ENCODE measurements around the gene FGGY. TPM values are rescaled to one million over a fixed set of nuclear protein-coding genes. Genes with fewer than 3 reads are reported as not detected.
"Not testable (repeated sequence)": the region's sequence is repeated elsewhere in the genome, so short reads cannot be mapped to it uniquely, and the experiment has no call there.

The FGGY gene
- total RNA-seq, 2 donors from 2014 or later, result 6.7 to 8.5 TPM

GRCh38 chr1:59720326-59721115 lies 423.6 kb downstream of the FGGY start:
- H3K4me3 Mint-ChIP-seq, result peak overlapping the region; percentile 47
- DNase-seq, result no peak
- H3K4me1 Mint-ChIP-seq, result no peaks in the 10 kb centered on the region
- H3K36me3 Mint-ChIP-seq (ENCODE audit: low read depth), result peaks cover 2% of the 10 kb centered on the region
- no peaks in the 10 kb centered on the region for H3K27me3 Mint-ChIP-seq
- no peak for ATAC-seq
- H3K27ac Mint-ChIP-seq, result no peak overlapping the region
- no peaks in the 10 kb centered on the region for H3K9me3 ChIP-seq (ENCODE audit: control insufficient read depth, low read length, poor library complexity, severe bottlenecking)

- Mint-ChIP-seq H3K27ac (no peak overlapping the region), H3K4me3 (no peak overlapping the region), H3K27me3 (no peaks in the 10 kb centered on the region), H3K4me1 (peaks cover 8% of the 10 kb centered on the region), H3K36me3 (ENCODE audit: low read depth) (peaks cover 3% of the 10 kb centered on the region)
- no peak for DNase-seq
- no peaks in the 10 kb centered on the region for H3K9me3 ChIP-seq (ENCODE audit: control insufficient read depth, low read length, poor library complexity, severe bottlenecking)
- ATAC-seq, result no peak
Observed at GRCh38 chr1:59730302-59730701, 433.4 kb downstream of the FGGY start.

- Mint-ChIP-seq H3K27ac (no peak overlapping the region), H3K4me1 (peaks cover 8% of the 10 kb centered on the region), H3K4me3 (no peak overlapping the region), H3K27me3 (no peaks in the 10 kb centered on the region), H3K36me3 (ENCODE audit: low read depth) (peaks cover 4% of the 10 kb centered on the region)
- ATAC-seq, result no peak
- no peaks in the 10 kb centered on the region for H3K9me3 ChIP-seq (ENCODE audit: control insufficient read depth, low read length, poor library complexity, severe bottlenecking)
- no peak for DNase-seq
Observed at GRCh38 chr1:59730759-59731478, 434.0 kb downstream of the FGGY start.

- ATAC-seq, result no peak
- no peak overlapping the region for H3K27ac Mint-ChIP-seq
- H3K9me3 ChIP-seq (ENCODE audit: control insufficient read depth, low read length, poor library complexity, severe bottlenecking), result no peaks in the 10 kb centered on the region
- peaks cover 4% of the 10 kb centered on the region for H3K36me3 Mint-ChIP-seq (ENCODE audit: low read depth)
- peaks cover 8% of the 10 kb centered on the region for H3K4me1 Mint-ChIP-seq
- H3K27me3 Mint-ChIP-seq, result no peaks in the 10 kb centered on the region
- H3K4me3 Mint-ChIP-seq, result no peak overlapping the region
- no peak for DNase-seq
Observed at GRCh38 chr1:59731591-59731990, 434.7 kb downstream of the FGGY start.

- no peaks in the 10 kb centered on the region for H3K9me3 ChIP-seq (ENCODE audit: control insufficient read depth, low read length, poor library complexity, severe bottlenecking)
- DNase-seq (no peak), ATAC-seq (no peak)
- H3K27ac Mint-ChIP-seq, result no peak overlapping the region
- no peaks in the 10 kb centered on the region for H3K27me3 Mint-ChIP-seq
- H3K4me3 Mint-ChIP-seq, result no peak overlapping the region
- peaks cover 4% of the 10 kb centered on the region for H3K36me3 Mint-ChIP-seq (ENCODE audit: low read depth)
- peaks cover 8% of the 10 kb centered on the region for H3K4me1 Mint-ChIP-seq
Observed at GRCh38 chr1:59732214-59732955, 435.5 kb downstream of the FGGY start.

- Mint-ChIP-seq H3K36me3 (ENCODE audit: low read depth) (peaks cover 4% of the 10 kb centered on the region), H3K4me1 (peaks cover 8% of the 10 kb centered on the region), H3K27me3 (no peaks in the 10 kb centered on the region), H3K27ac (no peak overlapping the region), H3K4me3 (no peak overlapping the region)
- DNase-seq (no peak), ATAC-seq (no peak)
- no peaks in the 10 kb centered on the region for H3K9me3 ChIP-seq (ENCODE audit: control insufficient read depth, low read length, poor library complexity, severe bottlenecking)
Observed at GRCh38 chr1:59733443-59734141, 436.7 kb downstream of the FGGY start.

GRCh38 chr1:59735927-59736326 lies 439.0 kb downstream of the FGGY start:
- H3K9me3 ChIP-seq (ENCODE audit: control insufficient read depth, low read length, poor library complexity, severe bottlenecking); H3K4me3 Mint-ChIP-seq; DNase-seq; H3K4me1 Mint-ChIP-seq; H3K36me3 Mint-ChIP-seq (ENCODE audit: low read depth); H3K27me3 Mint-ChIP-seq; ATAC-seq; H3K27ac Mint-ChIP-seq: not testable (repeated sequence)

GRCh38 chr1:59736744-59737143 lies 439.9 kb downstream of the FGGY start:
- Mint-ChIP-seq H3K27ac (no peak overlapping the region), H3K4me1 (peaks cover under 1% of the 10 kb centered on the region), H3K4me3 (no peak overlapping the region), H3K27me3 (no peaks in the 10 kb centered on the region), H3K36me3 (ENCODE audit: low read depth) (peaks cover 4% of the 10 kb centered on the region)
- no peak for ATAC-seq
- H3K9me3 ChIP-seq (ENCODE audit: control insufficient read depth, low read length, poor library complexity, severe bottlenecking), result no peaks in the 10 kb centered on the region
- no peak for DNase-seq

- no peak for ATAC-seq
- no peak overlapping the region for H3K27ac Mint-ChIP-seq
Observed at GRCh38 chr1:59737638-59738037, 440.7 kb downstream of the FGGY start.

GRCh38 chr1:59738152-59738551 lies 441.3 kb downstream of the FGGY start:
- Mint-ChIP-seq H3K27ac (no peak overlapping the region), H3K36me3 (ENCODE audit: low read depth) (peaks cover 9% of the 10 kb centered on the region), H3K27me3 (no peaks in the 10 kb centered on the region), H3K4me3 (no peak overlapping the region), H3K4me1 (no peaks in the 10 kb centered on the region)
- no peaks in the 10 kb centered on the region for H3K9me3 ChIP-seq (ENCODE audit: control insufficient read depth, low read length, poor library complexity, severe bottlenecking)
- no peak for DNase-seq
- ATAC-seq, result no peak

More at GRCh38 chr1:59737638-59738037, 440.7 kb downstream of the FGGY start:
- Mint-ChIP-seq H3K36me3 (ENCODE audit: low read depth) (peaks cover 9% of the 10 kb centered on the region), H3K27me3 (no peaks in the 10 kb centered on the region), H3K4me3 (no peak overlapping the region), H3K4me1 (no peaks in the 10 kb centered on the region)
- no peaks in the 10 kb centered on the region for H3K9me3 ChIP-seq (ENCODE audit: control insufficient read depth, low read length, poor library complexity, severe bottlenecking)
- DNase-seq, result no peak

GRCh38 chr1:59738591-59739015 lies 441.7 kb downstream of the FGGY start:
- H3K4me3 Mint-ChIP-seq, result no peak overlapping the region
- H3K36me3 Mint-ChIP-seq (ENCODE audit: low read depth), result peaks cover 9% of the 10 kb centered on the region

GRCh38 chr1:59739111-59739510 lies 442.2 kb downstream of the FGGY start:
- H3K36me3 Mint-ChIP-seq (ENCODE audit: low read depth), result peaks cover 9% of the 10 kb centered on the region
- no peak for ATAC-seq

More at GRCh38 chr1:59738591-59739015, 441.7 kb downstream of the FGGY start:
- Mint-ChIP-seq H3K4me1 (no peaks in the 10 kb centered on the region), H3K27ac (no peak overlapping the region), H3K27me3 (no peaks in the 10 kb centered on the region)
- no peaks in the 10 kb centered on the region for H3K9me3 ChIP-seq (ENCODE audit: control insufficient read depth, low read length, poor library complexity, severe bottlenecking)
- DNase-seq, result no peak
- no peak for ATAC-seq

GRCh38 chr1:59742526-59742925 lies 445.6 kb downstream of the FGGY start:
- peaks cover 5% of the 10 kb centered on the region for H3K36me3 Mint-ChIP-seq (ENCODE audit: low read depth)
- no peaks in the 10 kb centered on the region for H3K4me1 Mint-ChIP-seq
- no peak overlapping the region for H3K27ac Mint-ChIP-seq
- no peaks in the 10 kb centered on the region for H3K9me3 ChIP-seq (ENCODE audit: control insufficient read depth, low read length, poor library complexity, severe bottlenecking)
- ATAC-seq (no peak), DNase-seq (no peak)
- H3K4me3 Mint-ChIP-seq, result no peak overlapping the region
- no peaks in the 10 kb centered on the region for H3K27me3 Mint-ChIP-seq

More at GRCh38 chr1:59739111-59739510, 442.2 kb downstream of the FGGY start:
- Mint-ChIP-seq H3K27ac (no peak overlapping the region), H3K4me3 (no peak overlapping the region), H3K27me3 (no peaks in the 10 kb centered on the region), H3K4me1 (no peaks in the 10 kb centered on the region)
- DNase-seq, result no peak
- H3K9me3 ChIP-seq (ENCODE audit: control insufficient read depth, low read length, poor library complexity, severe bottlenecking), result no peaks in the 10 kb centered on the region
